Measurements from ENCODE around the gene IL9. TPM values are rescaled to one million over a fixed set of nuclear protein-coding genes. Genes with fewer than 3 reads are reported as not detected.

The IL9 gene
- polyA plus RNA-seq, 2 donors, result not detected

GRCh38 chr5:135921388-135921787 is 25.7 kb upstream of the IL9 start:
- H3K9me3 ChIP-seq (ENCODE audit: control insufficient read depth in 2 of 2, insufficient read depth in 1 of 2, low read depth in 1 of 2, low read length in 1 of 2), result no peaks in the 10 kb centered on the region
- H3K4me3 ChIP-seq (ENCODE audit: low read depth in 1 of 2, low read length in 2 of 2), result no peak overlapping the region
- WGBS, 2 donors, result 30 to 32% methylated on average over 1 of the region's 1 CpG
- no peaks in the 10 kb centered on the region for H3K4me1 ChIP-seq (ENCODE audit: control insufficient read depth in 2 of 2, insufficient read depth in 2 of 2, low read length in 1 of 2)
- peaks cover 0 to 3% of the 10 kb centered on the region in 2 donors for H3K27me3 ChIP-seq (ENCODE audit: control insufficient read depth in 1 of 2, insufficient read depth in 2 of 2, low read length in 2 of 2)
- H3K36me3 ChIP-seq (ENCODE audit: control insufficient read depth in 2 of 2, insufficient read depth in 2 of 2, low read length in 1 of 2), result no peaks in the 10 kb centered on the region
- H3K27ac ChIP-seq (ENCODE audit: low read depth in 2 of 2, low read length in 1 of 2), result no peak overlapping the region

GRCh38 chr5:135920199-135920598 is 24.6 kb upstream of the IL9 start:
- WGBS, 2 donors, result 65 to 73% methylated on average over 3 of the region's 3 CpGs
- no peaks in the 10 kb centered on the region for H3K9me3 ChIP-seq (ENCODE audit: control insufficient read depth in 2 of 2, insufficient read depth in 1 of 2, low read depth in 1 of 2, low read length in 1 of 2)
- peaks cover 0 to 6% of the 10 kb centered on the region in 2 donors for H3K27me3 ChIP-seq (ENCODE audit: control insufficient read depth in 1 of 2, insufficient read depth in 2 of 2, low read length in 2 of 2)
- H3K27ac ChIP-seq (ENCODE audit: low read depth in 2 of 2, low read length in 1 of 2), result no peak overlapping the region
- H3K4me1 ChIP-seq (ENCODE audit: control insufficient read depth in 2 of 2, insufficient read depth in 2 of 2, low read length in 1 of 2), result no peaks in the 10 kb centered on the region
- H3K36me3 ChIP-seq (ENCODE audit: control insufficient read depth in 2 of 2, insufficient read depth in 2 of 2, low read length in 1 of 2), result no peaks in the 10 kb centered on the region
- H3K4me3 ChIP-seq (ENCODE audit: low read depth in 1 of 2, low read length in 2 of 2), result no peak overlapping the region

GRCh38 chr5:135916638-135917263 is 21.1 kb upstream of the IL9 start:
- H3K27me3 ChIP-seq (ENCODE audit: control insufficient read depth in 1 of 2, insufficient read depth in 2 of 2, low read length in 2 of 2), result peaks cover 0 to 11% of the 10 kb centered on the region in 2 donors
- no peaks in the 10 kb centered on the region for H3K36me3 ChIP-seq (ENCODE audit: control insufficient read depth in 2 of 2, insufficient read depth in 2 of 2, low read length in 1 of 2)
- no peaks in the 10 kb centered on the region for H3K4me1 ChIP-seq (ENCODE audit: control insufficient read depth in 2 of 2, insufficient read depth in 2 of 2, low read length in 1 of 2)
- H3K4me3 ChIP-seq (ENCODE audit: low read depth in 1 of 2, low read length in 2 of 2), result no peak overlapping the region
- WGBS, 2 donors, result 70 to 75% methylated on average over 8 of the region's 8 CpGs
- H3K9me3 ChIP-seq (ENCODE audit: control insufficient read depth in 2 of 2, insufficient read depth in 1 of 2, low read depth in 1 of 2, low read length in 1 of 2), result no peaks in the 10 kb centered on the region
- H3K27ac ChIP-seq (ENCODE audit: low read depth in 2 of 2, low read length in 1 of 2), result no peak overlapping the region

GRCh38 chr5:135915466-135916001 is 19.9 kb upstream of the IL9 start:
- H3K4me1 ChIP-seq (ENCODE audit: control insufficient read depth in 2 of 2, insufficient read depth in 2 of 2, low read length in 1 of 2), result no peaks in the 10 kb centered on the region
- no peaks in the 10 kb centered on the region for H3K9me3 ChIP-seq (ENCODE audit: control insufficient read depth in 2 of 2, insufficient read depth in 1 of 2, low read depth in 1 of 2, low read length in 1 of 2)
- H3K4me3 ChIP-seq (ENCODE audit: low read depth in 1 of 2, low read length in 2 of 2), result no peak overlapping the region
- H3K27me3 ChIP-seq (ENCODE audit: control insufficient read depth in 1 of 2, insufficient read depth in 2 of 2, low read length in 2 of 2), result peaks cover 0 to 11% of the 10 kb centered on the region in 2 donors
- no peak overlapping the region for H3K27ac ChIP-seq (ENCODE audit: low read depth in 2 of 2, low read length in 1 of 2)
- WGBS, 2 donors, result 90 to 96% methylated on average over 5 of the region's 5 CpGs
- H3K36me3 ChIP-seq (ENCODE audit: control insufficient read depth in 2 of 2, insufficient read depth in 2 of 2, low read length in 1 of 2), result no peaks in the 10 kb centered on the region

GRCh38 chr5:135913713-135914626 is 18.3 kb upstream of the IL9 start:
- H3K9me3 ChIP-seq (ENCODE audit: control insufficient read depth in 2 of 2, insufficient read depth in 1 of 2, low read depth in 1 of 2, low read length in 1 of 2), result no peaks in the 10 kb centered on the region
- WGBS, 2 donors, result 60 to 65% methylated on average over 4 of the region's 4 CpGs
- no peak overlapping the region for H3K4me3 ChIP-seq (ENCODE audit: low read depth in 1 of 2, low read length in 2 of 2)
- H3K27ac ChIP-seq (ENCODE audit: low read depth in 2 of 2, low read length in 1 of 2), result no peak overlapping the region
- no peaks in the 10 kb centered on the region for H3K4me1 ChIP-seq (ENCODE audit: control insufficient read depth in 2 of 2, insufficient read depth in 2 of 2, low read length in 1 of 2)
- H3K27me3 ChIP-seq (ENCODE audit: control insufficient read depth in 1 of 2, insufficient read depth in 2 of 2, low read length in 2 of 2), result peaks cover 0 to 16% of the 10 kb centered on the region in 2 donors
- H3K36me3 ChIP-seq (ENCODE audit: control insufficient read depth in 2 of 2, insufficient read depth in 2 of 2, low read length in 1 of 2), result no peaks in the 10 kb centered on the region

GRCh38 chr5:135905144-135905543 is 9.5 kb upstream of the IL9 start:
- Histone ChIP-seq H3K4me3 (ENCODE audit: low read depth in 1 of 2, low read length in 2 of 2) (no peak overlapping the region), H3K9me3 (ENCODE audit: control insufficient read depth in 2 of 2, insufficient read depth in 1 of 2, low read depth in 1 of 2, low read length in 1 of 2) (no peaks in the 10 kb centered on the region), H3K36me3 (ENCODE audit: control insufficient read depth in 2 of 2, insufficient read depth in 2 of 2, low read length in 1 of 2) (no peaks in the 10 kb centered on the region), H3K4me1 (ENCODE audit: control insufficient read depth in 2 of 2, insufficient read depth in 2 of 2, low read length in 1 of 2) (no peaks in the 10 kb centered on the region), H3K27me3 (ENCODE audit: control insufficient read depth in 1 of 2, insufficient read depth in 2 of 2, low read length in 2 of 2) (peaks cover 0 to 10% of the 10 kb centered on the region in 2 donors), H3K27ac (ENCODE audit: low read depth in 2 of 2, low read length in 1 of 2) (no peak overlapping the region)
- 62 to 68% methylated on average over 1 of the region's 1 CpG for WGBS, 2 donors

- H3K27me3 ChIP-seq (ENCODE audit: control insufficient read depth in 1 of 2, insufficient read depth in 2 of 2, low read length in 2 of 2), result no peaks in the 10 kb centered on the region
- H3K4me1 ChIP-seq (ENCODE audit: control insufficient read depth in 2 of 2, insufficient read depth in 2 of 2, low read length in 1 of 2), result no peaks in the 10 kb centered on the region
- H3K9me3 ChIP-seq (ENCODE audit: control insufficient read depth in 2 of 2, insufficient read depth in 1 of 2, low read depth in 1 of 2, low read length in 1 of 2), result no peaks in the 10 kb centered on the region
- H3K27ac ChIP-seq (ENCODE audit: low read depth in 2 of 2, low read length in 1 of 2), result no peak overlapping the region
- 34 to 47% methylated on average over 3 of the region's 3 CpGs for WGBS, 2 donors
- no peaks in the 10 kb centered on the region for H3K36me3 ChIP-seq (ENCODE audit: control insufficient read depth in 2 of 2, insufficient read depth in 2 of 2, low read length in 1 of 2)
- H3K4me3 ChIP-seq (ENCODE audit: low read depth in 1 of 2, low read length in 2 of 2), result no peak overlapping the region
These were observed 6.0 kb upstream of the IL9 start for GRCh38 chr5:135901633-135902032.

- H3K4me3 ChIP-seq (ENCODE audit: low read depth in 1 of 2, low read length in 2 of 2), result no peak overlapping the region
- no peak overlapping the region for H3K27ac ChIP-seq (ENCODE audit: low read depth in 2 of 2, low read length in 1 of 2)
- H3K36me3 ChIP-seq (ENCODE audit: control insufficient read depth in 2 of 2, insufficient read depth in 2 of 2, low read length in 1 of 2), result no peaks in the 10 kb centered on the region
- H3K9me3 ChIP-seq (ENCODE audit: control insufficient read depth in 2 of 2, insufficient read depth in 1 of 2, low read depth in 1 of 2, low read length in 1 of 2), result no peaks in the 10 kb centered on the region
- WGBS, 2 donors, result 70% methylated on average over 3 of the region's 3 CpGs
- no peaks in the 10 kb centered on the region for H3K27me3 ChIP-seq (ENCODE audit: control insufficient read depth in 1 of 2, insufficient read depth in 2 of 2, low read length in 2 of 2)
- H3K4me1 ChIP-seq (ENCODE audit: control insufficient read depth in 2 of 2, insufficient read depth in 2 of 2, low read length in 1 of 2), result no peaks in the 10 kb centered on the region
These were observed 4.6 kb upstream of the IL9 start for GRCh38 chr5:135900276-135900675.

GRCh38 chr5:135898651-135899050 is 3.0 kb upstream of the IL9 start:
- H3K36me3 ChIP-seq (ENCODE audit: control insufficient read depth in 2 of 2, insufficient read depth in 2 of 2, low read length in 1 of 2), result no peaks in the 10 kb centered on the region
- H3K27ac ChIP-seq (ENCODE audit: low read depth in 2 of 2, low read length in 1 of 2), result no peak overlapping the region
- H3K4me1 ChIP-seq (ENCODE audit: control insufficient read depth in 2 of 2, insufficient read depth in 2 of 2, low read length in 1 of 2), result no peaks in the 10 kb centered on the region
- peaks cover 0 to 2% of the 10 kb centered on the region in 2 donors for H3K27me3 ChIP-seq (ENCODE audit: control insufficient read depth in 1 of 2, insufficient read depth in 2 of 2, low read length in 2 of 2)
- H3K4me3 ChIP-seq (ENCODE audit: low read depth in 1 of 2, low read length in 2 of 2), result no peak overlapping the region
- H3K9me3 ChIP-seq (ENCODE audit: control insufficient read depth in 2 of 2, insufficient read depth in 1 of 2, low read depth in 1 of 2, low read length in 1 of 2), result no peaks in the 10 kb centered on the region
- 86 to 87% methylated on average over 6 of the region's 6 CpGs for WGBS, 2 donors
